OCI-LY1 (cell line): ENCODE results near the gene MICU1.

Source experiments
- CTCF ChIP-seq: fragments of 200-600 bp; sonication (generic), shearing (Covaris generic); IDR thresholded peaks from 2 replicates; pipeline ENCODE4 v1.5.1; 2017; ENCODE audit warnings: mild to moderate bottlenecking, antibody characterized with exemption, low read length, moderate library complexity, mixed read lengths
- EZH2 ChIP-seq: fragments of 200-600 bp; sonication (generic), shearing (Covaris generic); IDR thresholded peaks from 2 replicates; pipeline ENCODE4 v1.8.0; 2017; ENCODE audit warnings: borderline replicate concordance, mixed run types, mild to moderate bottlenecking, antibody characterized with exemption, low read length, moderate library complexity, mixed read lengths

DNA sequence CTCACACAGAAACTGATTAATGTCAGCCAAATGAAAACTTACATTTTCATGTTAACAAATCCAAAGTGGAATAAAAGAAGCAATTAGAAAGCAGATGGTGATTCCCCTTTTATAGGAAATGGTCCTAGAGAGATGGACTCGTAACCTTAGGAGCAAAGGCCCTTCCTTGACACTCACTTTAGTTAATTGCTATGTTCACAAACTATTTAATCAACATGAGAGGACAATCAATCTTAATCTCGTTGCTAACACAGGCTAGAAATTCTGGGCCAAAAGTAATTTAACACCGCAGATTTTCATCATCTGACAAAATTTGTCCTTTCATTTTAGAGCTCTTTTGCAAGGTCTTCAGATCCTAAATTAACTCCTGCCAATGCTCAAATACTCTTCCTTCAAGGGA lies 207.2 kb downstream of the MICU1 start:
- TF ChIP-seq CTCF (no peak), EZH2 (no peak)
